HCT116 (cell line): ENCODE results near the gene HHLA2. TPM values are rescaled to one million over a fixed set of nuclear protein-coding genes. Genes with fewer than 3 reads are reported as not detected.
"Not testable (repeated sequence)": the region's sequence is repeated elsewhere in the genome, so short reads cannot be mapped to it uniquely, and the experiment has no call there.

Experiments used
- ATAC-seq: fragments of 200-7000 bp; cut with Tn5 transposase; 2 replicates; pipeline ENCODE4 v1.9.1; 2020; ENCODE audit warnings: mild to moderate bottlenecking, moderate library complexity
- BruUV-seq: library from RNA; stranded (reverse); fragments of 400-500 nt; replicated peaks from 2 replicates; lab custom pipeline; 2021; lab: Mats Ljungman, UMichigan
- CTCF ChIA-PET: fragments of 300-600 bp; sonication (Branson Sonifier 250); formaldehyde crosslinking; loops from one replicate; lab custom pipeline; 2021; ENCODE audit warnings: antibody characterized with exemption; lab: Charles Lee
- POLR2A ChIA-PET: fragments of 300-600, 350-600 bp; sonication (Branson Sonifier 250); formaldehyde crosslinking; loops from one replicate; lab custom pipeline; 2021; ENCODE audit warnings: antibody characterized with exemption; lab: Charles Lee
- RAD21 ChIA-PET, 2 experiments: fragments of 300-600 bp; sonication (Branson Sonifier 250); formaldehyde crosslinking; loops; one replicate each; lab custom pipeline; 2023; ENCODE audit warnings: low total read pairs in 2 of 2; ENCODE audit not compliant: uncharacterized antibody in 2 of 2, unreplicated experiment in 2 of 2, low non-redundant PET in 1 of 2; lab: Charles Lee
- DNase-seq: peaks from one replicate; pipeline ENCODE4 v3.0.0-alpha.2; 2010; ENCODE audit warnings: low read depth, low spot score
- H2AFZ ChIP-seq: fragments of 200-600 bp; shearing (Covaris generic), sonication (generic); 2 replicates; pipeline ENCODE4 v1.6.1; 2017; ENCODE audit warnings: low read depth, mixed run types, mixed read lengths, antibody characterized with exemption, low read length; ENCODE audit not compliant: poor library complexity, severe bottlenecking
- H3K27ac ChIP-seq: 2 replicates; pipeline ENCODE4 v1.5.1; 2012; ENCODE audit warnings: low read depth, low read length
- H3K27me3 ChIP-seq: fragments of 200-600 bp; sonication (generic); 2 replicates; pipeline ENCODE4 v1.6.1; 2016; ENCODE audit warnings: mixed run types, low read length, mixed read lengths; ENCODE audit not compliant: insufficient read depth
- H3K36me3 ChIP-seq, 2 experiments: fragments of 200-500 bp in 1 of 2; fragments of 200-600 bp in 1 of 2; sonication (Bioruptor generic) in 1 of 2; sonication (generic) in 1 of 2; 2 replicates each; pipeline versions ENCODE4 v1.5.1 to v1.6.1; 2014 to 2016; ENCODE audit warnings: low read length in 2 of 2, inconsistent platforms in 1 of 2, mixed read lengths in 1 of 2, mixed run types in 1 of 2; ENCODE audit not compliant: insufficient read depth in 2 of 2, control insufficient read depth in 1 of 2
- H3K4me1 ChIP-seq, 2 experiments: fragments of 200-600 bp in 1 of 2; sonication (generic) in 1 of 2; 2 replicates each; pipeline versions ENCODE4 v1.5.1 to v1.6.1; 2012 to 2017; ENCODE audit warnings: low read length in 2 of 2, inconsistent platforms in 1 of 2, mild to moderate bottlenecking in 1 of 2, mixed read lengths in 1 of 2, mixed run types in 1 of 2, moderate library complexity in 1 of 2; ENCODE audit not compliant: insufficient read depth in 2 of 2, control insufficient read depth in 1 of 2
- H3K4me2 ChIP-seq: fragments of 200-600 bp; sonication (generic); 2 replicates; pipeline ENCODE4 v1.6.1; 2017; ENCODE audit warnings: mixed run types, low read length, mixed read lengths
- H3K4me3 ChIP-seq, 2 experiments: fragments of 200-600 bp in 1 of 2; sonication (generic) in 1 of 2; replicated peaks in 1 of 2; 2 replicates each; pipeline ENCODE4 v1.5.1; 2011 to 2016; ENCODE audit warnings: low read length in 2 of 2, control low read depth in 1 of 2, low read depth in 1 of 2, mild to moderate bottlenecking in 1 of 2, mixed read lengths in 1 of 2, mixed run types in 1 of 2
- H3K79me2 ChIP-seq: fragments of 200-600 bp; sonication (generic); 2 replicates; pipeline ENCODE4 v1.6.1; 2017; ENCODE audit warnings: mild to moderate bottlenecking, mixed run types, low read length, moderate library complexity, mixed read lengths; ENCODE audit not compliant: insufficient read depth
- H3K9ac ChIP-seq: fragments of 200-600 bp; sonication (generic); 2 replicates; pipeline ENCODE4 v1.6.1; 2016; ENCODE audit warnings: low read length, mixed read lengths
- H3K9me2 ChIP-seq: fragments of 200-600 bp; sonication (generic), shearing (Covaris generic); 2 replicates; pipeline ENCODE4 v1.6.1; 2017; ENCODE audit warnings: mixed run types, mild to moderate bottlenecking, moderate library complexity; ENCODE audit not compliant: insufficient read depth
- H3K9me3 ChIP-seq, 2 experiments: fragments of 200-500 bp in 1 of 2; fragments of 200-600 bp in 1 of 2; sonication (Bioruptor generic) in 1 of 2; sonication (generic) in 1 of 2; 2 replicates each; pipeline ENCODE4 v1.6.1; 2014 to 2017; ENCODE audit warnings: low read length in 2 of 2, mixed read lengths in 2 of 2, inconsistent platforms in 1 of 2, low read depth in 1 of 2, mild to moderate bottlenecking in 1 of 2, mixed run types in 1 of 2, moderate library complexity in 1 of 2; ENCODE audit not compliant: control insufficient read depth in 1 of 2, insufficient read depth in 1 of 2
- H4K20me1 ChIP-seq: fragments of 200-600 bp; sonication (generic), shearing (Covaris generic); 2 replicates; pipeline ENCODE4 v1.6.1; 2017; ENCODE audit warnings: mixed run types, mild to moderate bottlenecking, moderate library complexity; ENCODE audit not compliant: insufficient read depth
- CTCF ChIP-seq, 3 experiments: fragments of 200-600 bp in 1 of 3; sonication (generic) in 1 of 3; IDR thresholded peaks in 2 of 3; conservative IDR thresholded peaks in 1 of 3; 2 replicates each; pipeline ENCODE4 v1.5.1; 2012 to 2017; ENCODE audit warnings: low read depth in 2 of 3, low read length in 2 of 3, antibody characterized with exemption in 1 of 3, borderline replicate concordance in 1 of 3, control low read depth in 1 of 3, mild to moderate bottlenecking in 1 of 3, mixed read lengths in 1 of 3, mixed run types in 1 of 3, moderate library complexity in 1 of 3; ENCODE audit not compliant: insufficient read depth in 1 of 3
- EZH2phosphoT487 ChIP-seq: fragments of 200-600 bp; IDR thresholded peaks from 2 replicates; pipeline ENCODE4 v1.6.1; 2018; ENCODE audit warnings: antibody characterized with exemption, borderline replicate concordance
- FOSL1 ChIP-seq: IDR thresholded peaks from 2 replicates; pipeline ENCODE4 v1.6.1; 2012; ENCODE audit warnings: low read depth
- POLR2A ChIP-seq: IDR thresholded peaks from 2 replicates; pipeline ENCODE4 v1.7.0; 2011; ENCODE audit warnings: borderline replicate concordance; ENCODE audit not compliant: insufficient read depth, insufficient read length; ENCODE audit errors: extremely low read depth
- SIN3A ChIP-seq: IDR thresholded peaks from 2 replicates; pipeline ENCODE4 v1.6.1; 2012; ENCODE audit warnings: low read depth
- SP1 ChIP-seq: IDR thresholded peaks from 2 replicates; pipeline ENCODE4 v1.6.1; 2012; ENCODE audit warnings: low read depth
- SRF ChIP-seq: IDR thresholded peaks from 2 replicates; pipeline ENCODE4 v1.6.1; 2012; ENCODE audit warnings: low read depth
- YY1 ChIP-seq: IDR thresholded peaks from 2 replicates; pipeline ENCODE4 v1.6.1; 2011; ENCODE audit warnings: low read length, low read depth, moderate library complexity, mild to moderate bottlenecking; ENCODE audit not compliant: insufficient replicate concordance; ENCODE audit errors: extremely low read depth
- intact Hi-C: fragments of 100-400 bp; cut with micrococcal nuclease; formaldehyde crosslinking; loops from 2 replicates; pipeline ENCODE4 v1.10.0; 2022
- total RNA-seq: library from RNA; stranded (reverse); gene quantifications from one replicate; pipeline ENCODE4 v1.2.1, GENCODE V29; 2021; ENCODE audit not compliant: unreplicated experiment
- TF ChIP-seq, protein P1 (sequence below): IDR thresholded peaks from 2 replicates; pipeline ENCODE4 v1.6.1; 2012; ENCODE audit warnings: low read depth

The HHLA2 gene
- total RNA-seq, 1 experiment from 2014 or later = not detected

- H4K20me1 ChIP-seq, ATAC-seq, POLR2A ChIA-PET, H3K27me3 ChIP-seq, CTCF ChIA-PET, H2AFZ ChIP-seq, H3K4me3 ChIP-seq, H3K4me1 ChIP-seq, H3K9me2 ChIP-seq, DNase-seq, BruUV-seq, RAD21 ChIA-PET, H3K9ac ChIP-seq, H3K36me3 ChIP-seq, intact Hi-C loops, H3K27ac ChIP-seq, H3K4me2 ChIP-seq, H3K9me3 ChIP-seq, H3K79me2 ChIP-seq: not testable (repeated sequence)
Measured at GRCh38 chr3:108279066-108279465, 17.3 kb upstream of the HHLA2 start.

- H3K27me3 ChIP-seq = no peaks in the 10 kb centered on the region
- DNase-seq (no peak), ATAC-seq (no peak)
- no peaks in the 10 kb centered on the region for H3K4me1 ChIP-seq
- H3K9ac ChIP-seq = no peak overlapping the region
- TF ChIP-seq POLR2A (no peak), SIN3A (no peak)
- ChIA-PET POLR2A (no interaction called here), CTCF (no interaction called here), RAD21 (no interaction called here)
- H3K4me3 ChIP-seq = no peak overlapping the region
- no peaks in the 10 kb centered on the region for H3K36me3 ChIP-seq
- no peak overlapping the region for H3K27ac ChIP-seq
- no peak overlapping the region for H2AFZ ChIP-seq
- H3K4me2 ChIP-seq = no peak overlapping the region
- intact Hi-C loops = no loop called here
- no peaks in the 10 kb centered on the region for H4K20me1 ChIP-seq
- H3K9me2 ChIP-seq = no peaks in the 10 kb centered on the region
- BruUV-seq = no TSS peak
- no peaks in the 10 kb centered on the region for H3K79me2 ChIP-seq
- no peaks in the 10 kb centered on the region; a peak in 2 of 4 replicates for H3K9me3 ChIP-seq
Measured at GRCh38 chr3:108280476-108280875, 15.9 kb upstream of the HHLA2 start.

- Histone ChIP-seq H3K79me2 (no peaks in the 10 kb centered on the region), H4K20me1 (no peaks in the 10 kb centered on the region), H3K27ac (no peak overlapping the region), H3K27me3 (no peaks in the 10 kb centered on the region), H3K9me2 (no peaks in the 10 kb centered on the region), H3K9me3 (no peaks in the 10 kb centered on the region; a peak in 2 of 4 replicates), H3K4me1 (no peaks in the 10 kb centered on the region), H2AFZ (no peak overlapping the region), H3K4me2 (no peak overlapping the region), H3K36me3 (no peaks in the 10 kb centered on the region), H3K9ac (no peak overlapping the region), H3K4me3 (no peak overlapping the region)
- CTCF ChIA-PET = no interaction called here
- no TSS peak for BruUV-seq
- POLR2A ChIA-PET = no interaction called here
- RAD21 ChIA-PET = no interaction called here
- intact Hi-C loops = no loop called here
- no peak for ATAC-seq
- no peak for DNase-seq
- TF ChIP-seq, protein P1, sequence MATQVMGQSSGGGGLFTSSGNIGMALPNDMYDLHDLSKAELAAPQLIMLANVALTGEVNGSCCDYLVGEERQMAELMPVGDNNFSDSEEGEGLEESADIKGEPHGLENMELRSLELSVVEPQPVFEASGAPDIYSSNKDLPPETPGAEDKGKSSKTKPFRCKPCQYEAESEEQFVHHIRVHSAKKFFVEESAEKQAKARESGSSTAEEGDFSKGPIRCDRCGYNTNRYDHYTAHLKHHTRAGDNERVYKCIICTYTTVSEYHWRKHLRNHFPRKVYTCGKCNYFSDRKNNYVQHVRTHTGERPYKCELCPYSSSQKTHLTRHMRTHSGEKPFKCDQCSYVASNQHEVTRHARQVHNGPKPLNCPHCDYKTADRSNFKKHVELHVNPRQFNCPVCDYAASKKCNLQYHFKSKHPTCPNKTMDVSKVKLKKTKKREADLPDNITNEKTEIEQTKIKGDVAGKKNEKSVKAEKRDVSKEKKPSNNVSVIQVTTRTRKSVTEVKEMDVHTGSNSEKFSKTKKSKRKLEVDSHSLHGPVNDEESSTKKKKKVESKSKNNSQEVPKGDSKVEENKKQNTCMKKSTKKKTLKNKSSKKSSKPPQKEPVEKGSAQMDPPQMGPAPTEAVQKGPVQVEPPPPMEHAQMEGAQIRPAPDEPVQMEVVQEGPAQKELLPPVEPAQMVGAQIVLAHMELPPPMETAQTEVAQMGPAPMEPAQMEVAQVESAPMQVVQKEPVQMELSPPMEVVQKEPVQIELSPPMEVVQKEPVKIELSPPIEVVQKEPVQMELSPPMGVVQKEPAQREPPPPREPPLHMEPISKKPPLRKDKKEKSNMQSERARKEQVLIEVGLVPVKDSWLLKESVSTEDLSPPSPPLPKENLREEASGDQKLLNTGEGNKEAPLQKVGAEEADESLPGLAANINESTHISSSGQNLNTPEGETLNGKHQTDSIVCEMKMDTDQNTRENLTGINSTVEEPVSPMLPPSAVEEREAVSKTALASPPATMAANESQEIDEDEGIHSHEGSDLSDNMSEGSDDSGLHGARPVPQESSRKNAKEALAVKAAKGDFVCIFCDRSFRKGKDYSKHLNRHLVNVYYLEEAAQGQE = no peak
- TF ChIP-seq SP1 (no peak), SRF (no peak), FOSL1 (no peak), CTCF (IDR thresholded peaks at IDR 0.05 in 2 of 3, conservative IDR thresholded peaks at IDR 0.05 in 1 of 3; ENCODE audit: borderline replicate concordance in 1 of 3, insufficient read depth in 1 of 3, low read depth in 2 of 3, low read length in 2 of 3) (no peak), YY1 (no peak), EZH2phosphoT487 (no peak)
Measured at GRCh38 chr3:108281670-108282069, 14.7 kb upstream of the HHLA2 start.
